Neural cell (in vitro differentiated cells): ENCODE results near the gene PPP1R13B. TPM values are rescaled to one million over a fixed set of nuclear protein-coding genes. Genes with fewer than 3 reads are reported as not detected.

Source experiments
- H2AFZ ChIP-seq: fragments of 200-600, 300-800 bp; sonication (generic), shearing (Covaris generic); 2 replicates; pipeline ENCODE4 v1.6.0; 2014; ENCODE audit warnings: low read depth, mild to moderate bottlenecking, antibody characterized with exemption, low read length, moderate library complexity
- H3F3A ChIP-seq: fragments of 200-600 bp; shearing (Covaris generic); 2 replicates; pipeline ENCODE4 v1.6.1; 2016; ENCODE audit warnings: mild to moderate bottlenecking, moderate library complexity, mixed read lengths, antibody characterized with exemption, low read length; ENCODE audit not compliant: insufficient read depth, poor library complexity, severe bottlenecking
- H3K27ac ChIP-seq: fragments of 200-600, 300-800 bp; sonication (generic), shearing (Covaris generic); 2 replicates; pipeline ENCODE4 v1.5.1; 2014; ENCODE audit warnings: mild to moderate bottlenecking, low read length, moderate library complexity
- H3K27me3 ChIP-seq: fragments of 300-800, 200-600 bp; sonication (generic), shearing (Covaris generic); 2 replicates; pipeline ENCODE4 v1.6.0; 2014; ENCODE audit warnings: mild to moderate bottlenecking, low read depth, low read length, moderate library complexity; ENCODE audit not compliant: insufficient read depth
- H3K36me3 ChIP-seq: fragments of 300-800, 200-600 bp; sonication (generic), shearing (Covaris generic); 2 replicates; pipeline ENCODE4 v1.5.1; 2014; ENCODE audit warnings: mild to moderate bottlenecking, antibody characterized with exemption, low read length, moderate library complexity; ENCODE audit not compliant: insufficient read depth
- H3K4me2 ChIP-seq: fragments of 300-800, 200-600 bp; sonication (generic), shearing (Covaris generic); 2 replicates; pipeline ENCODE4 v1.6.0; 2014; ENCODE audit warnings: mild to moderate bottlenecking, low read length
- H3K4me3 ChIP-seq: fragments of 300-800, 200-600 bp; sonication (generic), shearing (Covaris generic); 2 replicates; pipeline ENCODE4 v1.5.1; 2014; ENCODE audit warnings: mild to moderate bottlenecking, low read length, moderate library complexity
- H3K79me2 ChIP-seq: fragments of 200-600 bp; shearing (Covaris generic); replicated peaks from 2 replicates; pipeline ENCODE4 v1.6.0; 2014; ENCODE audit warnings: mild to moderate bottlenecking, low read length, moderate library complexity; ENCODE audit not compliant: insufficient read depth
- H3K9ac ChIP-seq: fragments of 300-800, 200-600 bp; sonication (generic), shearing (Covaris generic); 2 replicates; pipeline ENCODE4 v1.6.1; 2016; ENCODE audit warnings: mild to moderate bottlenecking, low read length, mixed read lengths
- H3K9me2 ChIP-seq: fragments of 200-600 bp; shearing (Covaris generic); 2 replicates; pipeline ENCODE4 v1.6.1; 2016; ENCODE audit warnings: mild to moderate bottlenecking, low read length, mixed read lengths; ENCODE audit not compliant: insufficient read depth
- H3K9me3 ChIP-seq: fragments of 200-600, 300-800 bp; sonication (generic), shearing (Covaris generic); 2 replicates; pipeline ENCODE4 v1.6.1; 2016; ENCODE audit warnings: mild to moderate bottlenecking, mixed run types, low read length, moderate library complexity, mixed read lengths
- H4K20me1 ChIP-seq: fragments of 200-600 bp; shearing (Covaris generic); 2 replicates; pipeline ENCODE4 v1.6.1; 2016; ENCODE audit warnings: mild to moderate bottlenecking, mixed run types; ENCODE audit not compliant: insufficient read depth
- EP300 ChIP-seq: fragments of 450-650 bp; conservative IDR thresholded peaks from 2 replicates; pipeline ENCODE4 v1.6.1; 2014; ENCODE audit warnings: antibody characterized with exemption, mild to moderate bottlenecking, moderate library complexity; ENCODE audit not compliant: poor library complexity, severe bottlenecking
- EZH2 ChIP-seq: fragments of 200-600, 300-800 bp; shearing (Covaris generic), sonication (generic); IDR thresholded peaks from 2 replicates; pipeline ENCODE4 v1.6.1; 2014; ENCODE audit warnings: antibody characterized with exemption, low read length, borderline replicate concordance, mild to moderate bottlenecking; ENCODE audit not compliant: insufficient read depth, poor library complexity, severe bottlenecking
- MXI1 ChIP-seq: fragments of 450-650 bp; conservative IDR thresholded peaks from 2 replicates; pipeline ENCODE4 v1.6.1; 2014; ENCODE audit warnings: antibody characterized with exemption, mild to moderate bottlenecking; ENCODE audit not compliant: poor library complexity, severe bottlenecking
- POLR2AphosphoS5 ChIP-seq: IDR thresholded peaks from 2 replicates; pipeline ENCODE4 v1.6.1; 2012
- RAD21 ChIP-seq: fragments of 450-650 bp; conservative IDR thresholded peaks from 2 replicates; pipeline ENCODE4 v1.6.1; 2014; ENCODE audit warnings: antibody characterized with exemption, mild to moderate bottlenecking, moderate library complexity
- SMC3 ChIP-seq: fragments of 450-650 bp; conservative IDR thresholded peaks from 2 replicates; pipeline ENCODE4 v1.6.1; 2014; ENCODE audit warnings: antibody characterized with exemption, mild to moderate bottlenecking, moderate library complexity; ENCODE audit not compliant: poor library complexity
- TAF1 ChIP-seq: IDR thresholded peaks from 2 replicates; pipeline ENCODE4 v1.6.1; 2012; ENCODE audit warnings: low read depth
- polyA plus RNA-seq: library from polyadenylated mRNA; depleted of rRNA; stranded (reverse); fragments of >200 nt; gene quantifications from 2 replicates; pipeline ENCODE4 v1.2.3, GENCODE V29; 2014
- TF ChIP-seq, protein P1 (sequence below): IDR thresholded peaks from 2 replicates; pipeline ENCODE4 v1.6.1; 2012; ENCODE audit warnings: borderline replicate concordance
- TF ChIP-seq, protein P2 (sequence below): fragments of 450-650 bp; IDR thresholded peaks from 2 replicates; pipeline ENCODE4 v1.5.1; 2014; ENCODE audit warnings: antibody characterized with exemption, mild to moderate bottlenecking, moderate library complexity; ENCODE audit not compliant: poor library complexity, severe bottlenecking

Gene PPP1R13B
- polyA plus RNA-seq, 1 donor from 2014 or later = 8.2 TPM

GRCh38 chr14:103839579-103839978, 7.8 kb downstream of the PPP1R13B start:
- TF ChIP-seq EP300 (no peak), MXI1 (no peak), TAF1 (no peak), POLR2AphosphoS5 (no peak), EZH2 (no peak), RAD21 (no peak), SMC3 (no peak)
- TF ChIP-seq, protein P1, sequence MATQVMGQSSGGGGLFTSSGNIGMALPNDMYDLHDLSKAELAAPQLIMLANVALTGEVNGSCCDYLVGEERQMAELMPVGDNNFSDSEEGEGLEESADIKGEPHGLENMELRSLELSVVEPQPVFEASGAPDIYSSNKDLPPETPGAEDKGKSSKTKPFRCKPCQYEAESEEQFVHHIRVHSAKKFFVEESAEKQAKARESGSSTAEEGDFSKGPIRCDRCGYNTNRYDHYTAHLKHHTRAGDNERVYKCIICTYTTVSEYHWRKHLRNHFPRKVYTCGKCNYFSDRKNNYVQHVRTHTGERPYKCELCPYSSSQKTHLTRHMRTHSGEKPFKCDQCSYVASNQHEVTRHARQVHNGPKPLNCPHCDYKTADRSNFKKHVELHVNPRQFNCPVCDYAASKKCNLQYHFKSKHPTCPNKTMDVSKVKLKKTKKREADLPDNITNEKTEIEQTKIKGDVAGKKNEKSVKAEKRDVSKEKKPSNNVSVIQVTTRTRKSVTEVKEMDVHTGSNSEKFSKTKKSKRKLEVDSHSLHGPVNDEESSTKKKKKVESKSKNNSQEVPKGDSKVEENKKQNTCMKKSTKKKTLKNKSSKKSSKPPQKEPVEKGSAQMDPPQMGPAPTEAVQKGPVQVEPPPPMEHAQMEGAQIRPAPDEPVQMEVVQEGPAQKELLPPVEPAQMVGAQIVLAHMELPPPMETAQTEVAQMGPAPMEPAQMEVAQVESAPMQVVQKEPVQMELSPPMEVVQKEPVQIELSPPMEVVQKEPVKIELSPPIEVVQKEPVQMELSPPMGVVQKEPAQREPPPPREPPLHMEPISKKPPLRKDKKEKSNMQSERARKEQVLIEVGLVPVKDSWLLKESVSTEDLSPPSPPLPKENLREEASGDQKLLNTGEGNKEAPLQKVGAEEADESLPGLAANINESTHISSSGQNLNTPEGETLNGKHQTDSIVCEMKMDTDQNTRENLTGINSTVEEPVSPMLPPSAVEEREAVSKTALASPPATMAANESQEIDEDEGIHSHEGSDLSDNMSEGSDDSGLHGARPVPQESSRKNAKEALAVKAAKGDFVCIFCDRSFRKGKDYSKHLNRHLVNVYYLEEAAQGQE = no peak
- TF ChIP-seq, protein P2, sequence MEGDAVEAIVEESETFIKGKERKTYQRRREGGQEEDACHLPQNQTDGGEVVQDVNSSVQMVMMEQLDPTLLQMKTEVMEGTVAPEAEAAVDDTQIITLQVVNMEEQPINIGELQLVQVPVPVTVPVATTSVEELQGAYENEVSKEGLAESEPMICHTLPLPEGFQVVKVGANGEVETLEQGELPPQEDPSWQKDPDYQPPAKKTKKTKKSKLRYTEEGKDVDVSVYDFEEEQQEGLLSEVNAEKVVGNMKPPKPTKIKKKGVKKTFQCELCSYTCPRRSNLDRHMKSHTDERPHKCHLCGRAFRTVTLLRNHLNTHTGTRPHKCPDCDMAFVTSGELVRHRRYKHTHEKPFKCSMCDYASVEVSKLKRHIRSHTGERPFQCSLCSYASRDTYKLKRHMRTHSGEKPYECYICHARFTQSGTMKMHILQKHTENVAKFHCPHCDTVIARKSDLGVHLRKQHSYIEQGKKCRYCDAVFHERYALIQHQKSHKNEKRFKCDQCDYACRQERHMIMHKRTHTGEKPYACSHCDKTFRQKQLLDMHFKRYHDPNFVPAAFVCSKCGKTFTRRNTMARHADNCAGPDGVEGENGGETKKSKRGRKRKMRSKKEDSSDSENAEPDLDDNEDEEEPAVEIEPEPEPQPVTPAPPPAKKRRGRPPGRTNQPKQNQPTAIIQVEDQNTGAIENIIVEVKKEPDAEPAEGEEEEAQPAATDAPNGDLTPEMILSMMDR = no peak
- H3K9me3 ChIP-seq = no peaks in the 10 kb centered on the region

DNA sequence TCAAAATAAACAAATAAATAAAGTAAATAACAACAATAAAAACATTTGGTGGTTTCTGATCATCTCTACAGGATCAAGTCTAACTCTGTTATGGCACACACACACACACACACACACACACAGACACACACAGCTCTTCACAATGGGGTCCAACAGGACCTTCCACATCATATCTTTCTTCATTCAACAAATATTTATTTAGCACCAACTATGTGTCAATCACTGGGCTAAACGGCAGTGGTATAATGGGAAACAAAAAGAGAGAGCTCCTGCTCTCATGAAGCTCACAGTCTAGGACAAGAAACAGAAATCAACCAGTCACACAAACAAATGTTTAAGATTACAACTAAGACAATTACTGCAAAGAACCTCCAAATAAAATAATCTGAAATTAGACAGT, 9.3 kb downstream of the PPP1R13B start:
- Histone ChIP-seq H3K9ac (no peak overlapping the region), H3K27me3 (no peaks in the 10 kb centered on the region), H3K79me2 (peaks cover 3% of the 10 kb centered on the region), H3K9me2 (no peaks in the 10 kb centered on the region), H4K20me1 (no peaks in the 10 kb centered on the region), H3K27ac (no peak overlapping the region), H3K4me2 (no peak overlapping the region), H3K4me3 (no peak overlapping the region), H3K36me3 (no peaks in the 10 kb centered on the region), H3K9me3 (no peaks in the 10 kb centered on the region), H2AFZ (no peak overlapping the region), H3F3A (no peaks in the 10 kb centered on the region)
- TF ChIP-seq TAF1 (no peak), EP300 (no peak), POLR2AphosphoS5 (no peak), EZH2 (no peak), SMC3 (no peak), MXI1 (no peak), RAD21 (no peak)
- TF ChIP-seq, protein P2 = no peak
- TF ChIP-seq, protein P1 = no peak

More at GRCh38 chr14:103839579-103839978, 7.8 kb downstream of the PPP1R13B start:
- Histone ChIP-seq H3K27ac (no peak overlapping the region), H3K4me3 (no peak overlapping the region), H3F3A (no peaks in the 10 kb centered on the region), H4K20me1 (no peaks in the 10 kb centered on the region), H3K79me2 (peaks cover 8% of the 10 kb centered on the region), H3K9me2 (no peaks in the 10 kb centered on the region), H3K36me3 (no peaks in the 10 kb centered on the region), H3K4me2 (no peak overlapping the region), H3K27me3 (peaks cover 6% of the 10 kb centered on the region), H2AFZ (no peak overlapping the region), H3K9ac (no peak overlapping the region)
